ENCODE data around the gene WNK2. TPM values are rescaled to one million over a fixed set of nuclear protein-coding genes. Genes with fewer than 3 reads are reported as not detected.

WNK2 gene
- total and polyA plus RNA-seq, 2 donors (not counting 3 experiments of a cell fraction or from before 2014, with no cell fraction given), result not detected

DNA sequence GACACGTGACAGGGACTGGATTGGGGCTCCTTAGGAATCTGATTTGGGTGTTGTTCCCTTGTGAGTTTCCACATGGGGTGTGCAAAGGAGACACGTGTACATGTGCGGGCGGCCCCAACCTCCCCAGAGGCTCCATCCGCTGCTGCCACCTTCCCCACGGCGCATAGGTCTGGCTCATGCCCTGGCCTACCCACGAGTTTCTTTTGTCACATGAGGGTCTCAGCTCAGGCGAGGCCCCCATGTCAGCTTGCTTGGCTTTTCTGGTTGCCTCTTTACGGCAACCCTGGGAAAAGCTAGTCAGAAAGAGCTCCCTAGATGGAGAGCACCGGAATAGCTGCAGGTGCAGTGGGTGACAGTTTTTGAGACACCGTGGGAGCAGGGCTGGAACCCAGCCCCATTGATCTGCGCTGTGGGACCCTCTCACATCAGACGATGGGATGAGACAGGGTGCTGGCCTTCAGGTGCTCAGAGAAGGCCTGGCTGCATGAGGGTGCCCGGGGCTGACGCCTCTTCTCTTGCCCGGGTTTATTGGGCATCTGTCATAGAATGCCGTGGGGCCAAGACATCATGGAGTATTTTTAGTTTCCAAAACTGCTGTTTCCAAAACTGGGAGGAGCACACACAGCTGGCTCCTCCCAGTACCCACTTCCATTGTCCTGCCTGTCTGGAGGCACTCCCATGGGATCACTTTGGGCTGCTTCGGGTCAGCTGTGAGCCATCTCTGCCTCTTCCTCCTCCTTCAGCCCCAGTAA is 107.8 kb downstream of the WNK2 start:
- Histone ChIP-seq H3K36me3 (ENCODE audit: control insufficient read depth in 2 of 2, extremely low read depth in 1 of 2, insufficient read depth in 2 of 2, low read length in 2 of 2) (no peaks in the 10 kb centered on the region), H3K9me3 (replicated peaks; ENCODE audit: control insufficient read depth, insufficient read depth, low read length) (no peaks in the 10 kb centered on the region), H3K79me2 (ENCODE audit: control insufficient read depth, insufficient read depth, low read length) (no peaks in the 10 kb centered on the region), H2AFZ (ENCODE audit: low read depth, low read length) (no peak overlapping the region), H4K20me1 (replicated peaks; ENCODE audit: control insufficient read depth, extremely low read depth, insufficient read depth, low read length) (no peaks in the 10 kb centered on the region), H3K9ac (replicated peaks; ENCODE audit: extremely low read depth, insufficient read depth, low read length) (no peak overlapping the region), H3K27ac (ENCODE audit: insufficient read depth, low read depth, low read length) (no peak overlapping the region), H3K4me1 (ENCODE audit: control insufficient read depth, extremely low read depth, insufficient read depth, low read length) (no peaks in the 10 kb centered on the region), H3K27me3 (ENCODE audit: control insufficient read depth in 2 of 2, insufficient read depth in 2 of 2, low read length in 2 of 2) (no peaks in the 10 kb centered on the region), H3K4me3 (replicated peaks in 1 of 3; ENCODE audit: insufficient read depth in 1 of 3, low read depth in 1 of 3, low read length in 3 of 3) (no peak overlapping the region), H3K4me2 (ENCODE audit: insufficient read depth, low read length) (no peak overlapping the region), H3K9me1 (replicated peaks; ENCODE audit: control insufficient read depth, extremely low read depth, insufficient read depth, low read length) (no peaks in the 10 kb centered on the region)
- no peak for DNase-seq (ENCODE audit: low read depth, low spot score)
- BruUV-seq (replicated peaks), result no TSS peak
- FAIRE-seq, result no peak
- intact Hi-C loops (cut with micrococcal nuclease) (no loop called here), dilution Hi-C loops (cut with MboI; ENCODE audit: extremely low pct_ligation_motif_present, low sequenced_read_pairs) (no loop called here)
- POLR2A ChIA-PET, result no interaction called here
- CTCF ChIA-PET, result no interaction called here
- TF ChIP-seq GATA2 (IDR thresholded peaks at IDR 0.05; ENCODE audit: insufficient read depth, insufficient read length, low read depth, low read length) (no peak), EZH2 (IDR thresholded peaks at IDR 0.05; ENCODE audit: borderline replicate concordance, low read depth, low read length, severe bottlenecking) (no peak), MYC (IDR thresholded peaks at IDR 0.05; ENCODE audit: low read depth, low read length) (no peak), POLR2A (IDR thresholded peaks at IDR 0.05; ENCODE audit: low read depth, low read length) (no peak), FOS (IDR thresholded peaks at IDR 0.05; ENCODE audit: borderline replicate concordance, insufficient read depth, low read length) (no peak), JUN (IDR thresholded peaks at IDR 0.05; ENCODE audit: borderline replicate concordance, insufficient read depth, insufficient read length, low read depth) (no peak), POLR2AphosphoS5 (IDR thresholded peaks at IDR 0.05; ENCODE audit: insufficient read depth, low read depth, low read length) (no peak)
- TF ChIP-seq, protein P1, sequence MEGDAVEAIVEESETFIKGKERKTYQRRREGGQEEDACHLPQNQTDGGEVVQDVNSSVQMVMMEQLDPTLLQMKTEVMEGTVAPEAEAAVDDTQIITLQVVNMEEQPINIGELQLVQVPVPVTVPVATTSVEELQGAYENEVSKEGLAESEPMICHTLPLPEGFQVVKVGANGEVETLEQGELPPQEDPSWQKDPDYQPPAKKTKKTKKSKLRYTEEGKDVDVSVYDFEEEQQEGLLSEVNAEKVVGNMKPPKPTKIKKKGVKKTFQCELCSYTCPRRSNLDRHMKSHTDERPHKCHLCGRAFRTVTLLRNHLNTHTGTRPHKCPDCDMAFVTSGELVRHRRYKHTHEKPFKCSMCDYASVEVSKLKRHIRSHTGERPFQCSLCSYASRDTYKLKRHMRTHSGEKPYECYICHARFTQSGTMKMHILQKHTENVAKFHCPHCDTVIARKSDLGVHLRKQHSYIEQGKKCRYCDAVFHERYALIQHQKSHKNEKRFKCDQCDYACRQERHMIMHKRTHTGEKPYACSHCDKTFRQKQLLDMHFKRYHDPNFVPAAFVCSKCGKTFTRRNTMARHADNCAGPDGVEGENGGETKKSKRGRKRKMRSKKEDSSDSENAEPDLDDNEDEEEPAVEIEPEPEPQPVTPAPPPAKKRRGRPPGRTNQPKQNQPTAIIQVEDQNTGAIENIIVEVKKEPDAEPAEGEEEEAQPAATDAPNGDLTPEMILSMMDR (IDR thresholded peaks at IDR 0.05; ENCODE audit: extremely low read depth in 1 of 2, insufficient read depth in 1 of 2, low read depth in 1 of 2, low read length in 2 of 2), result no peak
- TF ChIP-seq, protein P2, sequence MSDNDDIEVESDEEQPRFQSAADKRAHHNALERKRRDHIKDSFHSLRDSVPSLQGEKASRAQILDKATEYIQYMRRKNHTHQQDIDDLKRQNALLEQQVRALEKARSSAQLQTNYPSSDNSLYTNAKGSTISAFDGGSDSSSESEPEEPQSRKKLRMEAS (IDR thresholded peaks at IDR 0.05; ENCODE audit: insufficient read depth, insufficient read length), result no peak

Measured in endothelial cell of umbilical vein (primary cell).